A549 (cell line): ENCODE measurements around the gene LEUTX.

Experiments used
- CEBPB ChIP-seq, 2 experiments: fragments of >200 bp in 1 of 2; sonication (Bioruptor Twin) in 1 of 2; formaldehyde crosslinking in 1 of 2; IDR thresholded peaks; 2 replicates each; pipeline ENCODE4 v1.6.1; 2012 to 2016
- CTCF ChIP-seq: fragments of >200 bp; sonication (Bioruptor Twin); formaldehyde crosslinking; IDR thresholded peaks from 3 replicates; pipeline ENCODE4 v1.5.1; 2016
- EP300 ChIP-seq, 2 experiments: fragments of >200 bp; sonication (Bioruptor Twin); formaldehyde crosslinking; IDR thresholded peaks; 2 replicates in 1 of 2; 3 replicates in 1 of 2; pipeline ENCODE4 v1.6.1; 2016 to 2017
- ESRRA ChIP-seq: fragments of 150-350 bp; IDR thresholded peaks from 2 replicates; pipeline ENCODE4 v1.6.1; 2014; ENCODE audit warnings: mild to moderate bottlenecking, low read length, borderline replicate concordance
- MAFK ChIP-seq: fragments of 450-650 bp; IDR thresholded peaks from 2 replicates; pipeline ENCODE4 v1.6.1; 2014; ENCODE audit not compliant: partially characterized antibody
- MAX ChIP-seq: IDR thresholded peaks from 2 replicates; pipeline ENCODE4 v1.6.1; 2012
- POLR2A ChIP-seq: IDR thresholded peaks from 2 replicates; pipeline ENCODE4 v1.6.1; 2012; ENCODE audit warnings: mild to moderate bottlenecking, low read length
- RAD21 ChIP-seq, 2 experiments: fragments of >200 bp in 1 of 2; sonication (Bioruptor Twin) in 1 of 2; formaldehyde crosslinking in 1 of 2; IDR thresholded peaks in 1 of 2; conservative IDR thresholded peaks in 1 of 2; 2 replicates in 1 of 2; 3 replicates in 1 of 2; pipeline ENCODE4 v1.6.1; 2012 to 2018; ENCODE audit warnings: inconsistent platforms in 1 of 2
- RFX5 ChIP-seq: fragments of 450-650 bp; IDR thresholded peaks from 2 replicates; pipeline ENCODE4 v1.7.1; 2014; ENCODE audit warnings: antibody characterized with exemption, mild to moderate bottlenecking, moderate library complexity
- SMC3 ChIP-seq: fragments of >200 bp; sonication (Bioruptor Twin); formaldehyde crosslinking; IDR thresholded peaks from 3 replicates; pipeline ENCODE4 v1.6.1; 2018; ENCODE audit warnings: inconsistent platforms
- TF ChIP-seq, protein P1 (sequence below): fragments of 200-600 bp; sonication (generic); IDR thresholded peaks from 2 replicates; pipeline ENCODE4 v1.6.1; 2016; ENCODE audit warnings: antibody characterized with exemption, mild to moderate bottlenecking, moderate library complexity

DNA sequence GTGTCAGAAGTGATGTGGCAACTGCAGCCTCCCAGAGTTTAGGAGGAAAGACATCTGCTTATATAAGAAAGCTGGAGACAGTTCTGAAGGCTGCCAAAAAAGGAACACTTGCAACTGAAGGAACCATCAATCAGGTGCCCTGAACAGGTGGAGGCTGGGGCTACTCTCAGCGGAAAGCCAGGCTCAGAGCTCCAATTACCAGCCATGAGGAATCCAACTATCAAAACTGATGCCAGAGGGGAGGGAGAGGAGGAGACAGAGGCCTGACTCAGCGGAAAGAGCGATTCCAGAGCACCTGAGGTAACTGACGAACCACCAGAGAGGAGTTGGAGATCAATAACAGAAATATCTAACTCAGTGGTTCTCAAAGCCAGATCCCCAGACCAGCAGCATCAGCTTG, 24.3 kb downstream of the LEUTX start:
- TF ChIP-seq, protein P1, sequence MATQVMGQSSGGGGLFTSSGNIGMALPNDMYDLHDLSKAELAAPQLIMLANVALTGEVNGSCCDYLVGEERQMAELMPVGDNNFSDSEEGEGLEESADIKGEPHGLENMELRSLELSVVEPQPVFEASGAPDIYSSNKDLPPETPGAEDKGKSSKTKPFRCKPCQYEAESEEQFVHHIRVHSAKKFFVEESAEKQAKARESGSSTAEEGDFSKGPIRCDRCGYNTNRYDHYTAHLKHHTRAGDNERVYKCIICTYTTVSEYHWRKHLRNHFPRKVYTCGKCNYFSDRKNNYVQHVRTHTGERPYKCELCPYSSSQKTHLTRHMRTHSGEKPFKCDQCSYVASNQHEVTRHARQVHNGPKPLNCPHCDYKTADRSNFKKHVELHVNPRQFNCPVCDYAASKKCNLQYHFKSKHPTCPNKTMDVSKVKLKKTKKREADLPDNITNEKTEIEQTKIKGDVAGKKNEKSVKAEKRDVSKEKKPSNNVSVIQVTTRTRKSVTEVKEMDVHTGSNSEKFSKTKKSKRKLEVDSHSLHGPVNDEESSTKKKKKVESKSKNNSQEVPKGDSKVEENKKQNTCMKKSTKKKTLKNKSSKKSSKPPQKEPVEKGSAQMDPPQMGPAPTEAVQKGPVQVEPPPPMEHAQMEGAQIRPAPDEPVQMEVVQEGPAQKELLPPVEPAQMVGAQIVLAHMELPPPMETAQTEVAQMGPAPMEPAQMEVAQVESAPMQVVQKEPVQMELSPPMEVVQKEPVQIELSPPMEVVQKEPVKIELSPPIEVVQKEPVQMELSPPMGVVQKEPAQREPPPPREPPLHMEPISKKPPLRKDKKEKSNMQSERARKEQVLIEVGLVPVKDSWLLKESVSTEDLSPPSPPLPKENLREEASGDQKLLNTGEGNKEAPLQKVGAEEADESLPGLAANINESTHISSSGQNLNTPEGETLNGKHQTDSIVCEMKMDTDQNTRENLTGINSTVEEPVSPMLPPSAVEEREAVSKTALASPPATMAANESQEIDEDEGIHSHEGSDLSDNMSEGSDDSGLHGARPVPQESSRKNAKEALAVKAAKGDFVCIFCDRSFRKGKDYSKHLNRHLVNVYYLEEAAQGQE: no peak
- TF ChIP-seq MAFK (peak; percentile 80), CTCF (no peak), EP300 (IDR thresholded peaks at IDR 0.05) (no peak), RFX5 (no peak), RAD21 (conservative IDR thresholded peaks at IDR 0.05 in 1 of 2, IDR thresholded peaks at IDR 0.05 in 1 of 2) (no peak), MAX (no peak), ESRRA (no peak), POLR2A (no peak), SMC3 (no peak), CEBPB (IDR thresholded peaks at IDR 0.05) (no peak)
